Measurements from ENCODE around the gene FAM222A.

- TF ChIP-seq, protein P1, sequence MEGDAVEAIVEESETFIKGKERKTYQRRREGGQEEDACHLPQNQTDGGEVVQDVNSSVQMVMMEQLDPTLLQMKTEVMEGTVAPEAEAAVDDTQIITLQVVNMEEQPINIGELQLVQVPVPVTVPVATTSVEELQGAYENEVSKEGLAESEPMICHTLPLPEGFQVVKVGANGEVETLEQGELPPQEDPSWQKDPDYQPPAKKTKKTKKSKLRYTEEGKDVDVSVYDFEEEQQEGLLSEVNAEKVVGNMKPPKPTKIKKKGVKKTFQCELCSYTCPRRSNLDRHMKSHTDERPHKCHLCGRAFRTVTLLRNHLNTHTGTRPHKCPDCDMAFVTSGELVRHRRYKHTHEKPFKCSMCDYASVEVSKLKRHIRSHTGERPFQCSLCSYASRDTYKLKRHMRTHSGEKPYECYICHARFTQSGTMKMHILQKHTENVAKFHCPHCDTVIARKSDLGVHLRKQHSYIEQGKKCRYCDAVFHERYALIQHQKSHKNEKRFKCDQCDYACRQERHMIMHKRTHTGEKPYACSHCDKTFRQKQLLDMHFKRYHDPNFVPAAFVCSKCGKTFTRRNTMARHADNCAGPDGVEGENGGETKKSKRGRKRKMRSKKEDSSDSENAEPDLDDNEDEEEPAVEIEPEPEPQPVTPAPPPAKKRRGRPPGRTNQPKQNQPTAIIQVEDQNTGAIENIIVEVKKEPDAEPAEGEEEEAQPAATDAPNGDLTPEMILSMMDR (IDR thresholded peaks at IDR 0.05; ENCODE audit: poor library complexity, severe bottlenecking) = no peak
- TF ChIP-seq POLR2AphosphoS5 (IDR thresholded peaks at IDR 0.05) (no peak), REST (IDR thresholded peaks at IDR 0.05; ENCODE audit: borderline replicate concordance) (no peak), SMC3 (conservative IDR thresholded peaks at IDR 0.05; ENCODE audit: poor library complexity) (no peak), TAF1 (IDR thresholded peaks at IDR 0.05; ENCODE audit: low read depth) (no peak), EZH2 (IDR thresholded peaks at IDR 0.05; ENCODE audit: borderline replicate concordance, insufficient read depth, low read length, poor library complexity, severe bottlenecking) (no peak), RAD21 (conservative IDR thresholded peaks at IDR 0.05) (no peak), EP300 (conservative IDR thresholded peaks at IDR 0.05; ENCODE audit: poor library complexity, severe bottlenecking) (no peak)
These were observed 16.4 kb upstream of the FAM222A start for GRCh38 chr12:109697270-109697553.

All from neural cell (in vitro differentiated cells).